Endothelial cell of umbilical vein (primary cell): ENCODE data around the gene CFAP57. TPM values are rescaled to one million over a fixed set of nuclear protein-coding genes. Genes with fewer than 3 reads are reported as not detected.
A peak's percentile ranks its signal among the peaks of the same experiment; 100 is the strongest.

Experiments used
- BruUV-seq: library from RNA; stranded (reverse); fragments of 400-500 nt; replicated peaks from 2 replicates; lab custom pipeline; 2021; lab: Mats Ljungman, UMichigan
- CTCF ChIA-PET: fragments of 300-600, 350-600 bp; sonication (Branson Sonifier 250); formaldehyde crosslinking; loops from one replicate; lab custom pipeline; 2021; ENCODE audit warnings: antibody characterized with exemption, inconsistent platforms; lab: Charles Lee
- POLR2A ChIA-PET: fragments of 300-600, 350-600 bp; sonication (Branson Sonifier 250); formaldehyde crosslinking; loops from one replicate; lab custom pipeline; 2021; ENCODE audit warnings: antibody characterized with exemption, inconsistent platforms; lab: Charles Lee
- DNase-seq: peaks from one replicate; pipeline ENCODE4 v3.0.0-alpha.2; 2011; ENCODE audit warnings: low read depth, low spot score
- FAIRE-seq: peaks from 2 replicates; lab custom pipeline; 2011; peaks lifted over from hg19 to GRCh38; lab: Jason Lieb, UNC
- H2AFZ ChIP-seq: 2 replicates; pipeline ENCODE4 v1.6.0; 2012; ENCODE audit warnings: low read depth, low read length, control low read depth, inconsistent platforms
- H3K27ac ChIP-seq: 2 replicates; pipeline ENCODE4 v1.5.1; 2011; ENCODE audit warnings: low read depth, mild to moderate bottlenecking, control low read depth, low read length, moderate library complexity; ENCODE audit not compliant: insufficient read depth
- H3K27me3 ChIP-seq, 2 experiments: 2 replicates each; pipeline versions ENCODE4 v1.6.0 to v1.6.1; 2011; ENCODE audit warnings: low read length in 2 of 2, mixed read lengths in 1 of 2; ENCODE audit not compliant: control insufficient read depth in 2 of 2, insufficient read depth in 2 of 2
- H3K36me3 ChIP-seq, 2 experiments: 2 replicates in 1 of 2; 3 replicates in 1 of 2; pipeline ENCODE4 v1.5.1; 2011; ENCODE audit warnings: low read length in 2 of 2, mild to moderate bottlenecking in 1 of 2, moderate library complexity in 1 of 2; ENCODE audit not compliant: control insufficient read depth in 2 of 2, insufficient read depth in 2 of 2; ENCODE audit errors: extremely low read depth in 1 of 2
- H3K4me1 ChIP-seq: 3 replicates; pipeline ENCODE4 v1.5.1; 2011; ENCODE audit warnings: mild to moderate bottlenecking, low read length; ENCODE audit not compliant: control insufficient read depth, insufficient read depth; ENCODE audit errors: extremely low read depth
- H3K4me2 ChIP-seq: 2 replicates; pipeline ENCODE4 v1.6.1; 2011; ENCODE audit warnings: low read length, control low read depth, mixed read lengths; ENCODE audit not compliant: insufficient read depth
- H3K4me3 ChIP-seq, 3 experiments: fragments of 200-600 bp in 1 of 3; sonication (generic), shearing (Covaris generic) in 1 of 3; replicated peaks in 1 of 3; 2 replicates each; pipeline ENCODE4 v1.5.1; 2011 to 2016; ENCODE audit warnings: control low read depth in 3 of 3, low read length in 3 of 3, mild to moderate bottlenecking in 2 of 3, inconsistent platforms in 1 of 3, low read depth in 1 of 3, moderate library complexity in 1 of 3; ENCODE audit not compliant: insufficient read depth in 1 of 3
- H3K79me2 ChIP-seq: 2 replicates; pipeline ENCODE4 v1.6.0; 2012; ENCODE audit warnings: low read length, inconsistent platforms; ENCODE audit not compliant: control insufficient read depth, insufficient read depth
- H3K9ac ChIP-seq: replicated peaks from 2 replicates; pipeline ENCODE3; 2011; ENCODE audit warnings: low read length, control low read depth; ENCODE audit not compliant: insufficient read depth; ENCODE audit errors: extremely low read depth
- H3K9me1 ChIP-seq: replicated peaks from 3 replicates; pipeline ENCODE4 v1.6.0; 2011; ENCODE audit warnings: mild to moderate bottlenecking, low read length; ENCODE audit not compliant: control insufficient read depth, insufficient read depth; ENCODE audit errors: extremely low read depth
- H3K9me3 ChIP-seq: replicated peaks from 2 replicates; pipeline ENCODE4 v1.5.1; 2012; ENCODE audit warnings: low read length, inconsistent platforms; ENCODE audit not compliant: control insufficient read depth, insufficient read depth
- H4K20me1 ChIP-seq: replicated peaks from 2 replicates; pipeline ENCODE3; 2011; ENCODE audit warnings: mild to moderate bottlenecking, low read length; ENCODE audit not compliant: control insufficient read depth, insufficient read depth; ENCODE audit errors: extremely low read depth
- EZH2 ChIP-seq: IDR thresholded peaks from 2 replicates; pipeline ENCODE4 v1.6.1; 2012; ENCODE audit warnings: borderline replicate concordance, low read depth, mild to moderate bottlenecking, moderate library complexity, low read length, inconsistent platforms; ENCODE audit not compliant: severe bottlenecking
- FOS ChIP-seq: IDR thresholded peaks from 2 replicates; pipeline ENCODE4 v1.6.1; 2011; ENCODE audit warnings: mild to moderate bottlenecking, low read length, moderate library complexity, borderline replicate concordance; ENCODE audit not compliant: insufficient read depth
- GATA2 ChIP-seq: IDR thresholded peaks from 2 replicates; pipeline ENCODE4 v1.7.0; 2011; ENCODE audit warnings: low read depth, mild to moderate bottlenecking, moderate library complexity, mixed read lengths, low read length; ENCODE audit not compliant: insufficient read length, insufficient read depth
- JUN ChIP-seq: IDR thresholded peaks from 2 replicates; pipeline ENCODE4 v1.6.1; 2011; ENCODE audit warnings: borderline replicate concordance, low read depth; ENCODE audit not compliant: insufficient read length, insufficient read depth
- MYC ChIP-seq: IDR thresholded peaks from one replicate; pipeline ENCODE4 v1.6.1; 2011; ENCODE audit warnings: mild to moderate bottlenecking, low read depth, low read length
- POLR2A ChIP-seq: IDR thresholded peaks from 2 replicates; pipeline ENCODE4 v1.6.1; 2012; ENCODE audit warnings: low read depth, mild to moderate bottlenecking, control low read depth, low read length
- POLR2AphosphoS5 ChIP-seq: IDR thresholded peaks from 2 replicates; pipeline ENCODE4 v1.6.1; 2012; ENCODE audit warnings: low read depth, mild to moderate bottlenecking, control low read depth, low read length, moderate library complexity; ENCODE audit not compliant: insufficient read depth
- dilution Hi-C: fragments of 300-500 bp; cut with MboI; formaldehyde crosslinking; loops from one replicate; pipeline ENCODE4 v1.15.0; 2019; ENCODE audit warnings: low sequenced_read_pairs; ENCODE audit not compliant: extremely low pct_ligation_motif_present
- intact Hi-C: fragments of 100-400 bp; cut with micrococcal nuclease; formaldehyde crosslinking; loops from one replicate; pipeline ENCODE4 v1.10.0; 2022
- polyA plus RNA-seq, 4 experiments: library from polyadenylated mRNA; depleted of rRNA in 3 of 4; stranded (reverse) in 3 of 4; unstranded in 1 of 4; fragments of >200 nt; gene quantifications; 2 replicates each; pipeline versions ENCODE4 v1.2.1 to v1.2.3, GENCODE V29; 2011 to 2012; ENCODE audit warnings: missing spikeins in 1 of 4
- total RNA-seq: library from RNA; stranded (reverse); gene quantifications from 2 replicates; pipeline ENCODE4 v1.2.3, GENCODE V29; 2021
- TF ChIP-seq, protein P1 (sequence below): IDR thresholded peaks from 2 replicates; pipeline ENCODE4 v1.6.1; 2011; ENCODE audit not compliant: insufficient read depth, insufficient read length
- TF ChIP-seq, protein P2 (sequence below), 2 donors: IDR thresholded peaks; 1 replicate in 1 of 2; 2 replicates in 1 of 2; pipeline ENCODE4 v1.5.1; 2011; ENCODE audit warnings: low read length in 2 of 2, mild to moderate bottlenecking in 2 of 2, moderate library complexity in 2 of 2, control low read depth in 1 of 2, inconsistent platforms in 1 of 2, low read depth in 1 of 2; ENCODE audit not compliant: insufficient read depth in 1 of 2; ENCODE audit errors: extremely low read depth in 1 of 2

Gene CFAP57
- total and polyA plus RNA-seq, 2 donors (not counting 3 experiments of a cell fraction or from before 2014, with no cell fraction given): 0.88 to 0.91 TPM

DNA sequence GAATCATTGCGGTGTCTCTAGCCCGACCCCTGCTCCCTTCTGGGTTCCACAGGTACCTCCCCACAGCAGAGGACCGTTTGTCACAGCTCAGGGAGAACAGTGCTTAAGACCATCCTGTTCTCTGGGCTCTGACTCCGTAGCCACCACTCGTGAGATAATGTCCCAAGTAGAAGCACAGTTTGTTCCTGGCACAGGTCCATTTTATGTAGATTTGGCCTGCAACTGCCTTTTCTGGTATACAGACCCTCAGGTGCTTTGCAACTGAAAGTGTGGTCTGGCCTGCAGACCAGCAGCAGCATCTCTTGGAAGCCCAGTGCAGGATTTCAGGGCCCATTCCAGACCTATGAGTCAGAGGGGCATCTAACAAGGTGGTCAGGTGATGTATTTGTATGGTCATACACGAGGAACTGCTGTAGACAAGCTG, 69.3 kb downstream of the CFAP57 start:
- ChIA-PET POLR2A (no interaction called here), CTCF (interaction anchor here (1.7 kb wide), 1 partner anchor 14 kb away, joined by 6 read pairs; no protein-coding TSS in a partner anchor)
- no peaks in the 10 kb centered on the region for H4K20me1 ChIP-seq
- H3K27me3 ChIP-seq: no peaks in the 10 kb centered on the region
- H3K4me2 ChIP-seq: no peak overlapping the region
- H3K36me3 ChIP-seq: no peaks in the 10 kb centered on the region
- no peak overlapping the region for H3K9ac ChIP-seq
- no peak overlapping the region for H3K4me3 ChIP-seq
- DNase-seq (no peak), FAIRE-seq (no peak)
- no peak overlapping the region for H3K27ac ChIP-seq
- intact Hi-C loops: no loop called here
- H3K79me2 ChIP-seq: no peaks in the 10 kb centered on the region
- H3K4me1 ChIP-seq: peaks cover 6% of the 10 kb centered on the region
- dilution Hi-C loops: loop anchor here (25.0 kb wide), 1 partner anchor 171 kb away; no protein-coding TSS in a partner anchor
- no peaks in the 10 kb centered on the region for H3K9me1 ChIP-seq
- TF ChIP-seq, protein P1, sequence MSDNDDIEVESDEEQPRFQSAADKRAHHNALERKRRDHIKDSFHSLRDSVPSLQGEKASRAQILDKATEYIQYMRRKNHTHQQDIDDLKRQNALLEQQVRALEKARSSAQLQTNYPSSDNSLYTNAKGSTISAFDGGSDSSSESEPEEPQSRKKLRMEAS: no peak
- TF ChIP-seq, protein P2, sequence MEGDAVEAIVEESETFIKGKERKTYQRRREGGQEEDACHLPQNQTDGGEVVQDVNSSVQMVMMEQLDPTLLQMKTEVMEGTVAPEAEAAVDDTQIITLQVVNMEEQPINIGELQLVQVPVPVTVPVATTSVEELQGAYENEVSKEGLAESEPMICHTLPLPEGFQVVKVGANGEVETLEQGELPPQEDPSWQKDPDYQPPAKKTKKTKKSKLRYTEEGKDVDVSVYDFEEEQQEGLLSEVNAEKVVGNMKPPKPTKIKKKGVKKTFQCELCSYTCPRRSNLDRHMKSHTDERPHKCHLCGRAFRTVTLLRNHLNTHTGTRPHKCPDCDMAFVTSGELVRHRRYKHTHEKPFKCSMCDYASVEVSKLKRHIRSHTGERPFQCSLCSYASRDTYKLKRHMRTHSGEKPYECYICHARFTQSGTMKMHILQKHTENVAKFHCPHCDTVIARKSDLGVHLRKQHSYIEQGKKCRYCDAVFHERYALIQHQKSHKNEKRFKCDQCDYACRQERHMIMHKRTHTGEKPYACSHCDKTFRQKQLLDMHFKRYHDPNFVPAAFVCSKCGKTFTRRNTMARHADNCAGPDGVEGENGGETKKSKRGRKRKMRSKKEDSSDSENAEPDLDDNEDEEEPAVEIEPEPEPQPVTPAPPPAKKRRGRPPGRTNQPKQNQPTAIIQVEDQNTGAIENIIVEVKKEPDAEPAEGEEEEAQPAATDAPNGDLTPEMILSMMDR (IDR thresholded peaks at IDR 0.05; ENCODE audit: extremely low read depth in 1 of 2, insufficient read depth in 1 of 2, low read depth in 1 of 2, low read length in 2 of 2): no peak
- peak; percentile 28 for TF ChIP-seq FOS
- TF ChIP-seq JUN: no peak
- no peaks in the 10 kb centered on the region for H3K9me3 ChIP-seq
- no TSS peak for BruUV-seq
- no peak overlapping the region for H2AFZ ChIP-seq

DNA sequence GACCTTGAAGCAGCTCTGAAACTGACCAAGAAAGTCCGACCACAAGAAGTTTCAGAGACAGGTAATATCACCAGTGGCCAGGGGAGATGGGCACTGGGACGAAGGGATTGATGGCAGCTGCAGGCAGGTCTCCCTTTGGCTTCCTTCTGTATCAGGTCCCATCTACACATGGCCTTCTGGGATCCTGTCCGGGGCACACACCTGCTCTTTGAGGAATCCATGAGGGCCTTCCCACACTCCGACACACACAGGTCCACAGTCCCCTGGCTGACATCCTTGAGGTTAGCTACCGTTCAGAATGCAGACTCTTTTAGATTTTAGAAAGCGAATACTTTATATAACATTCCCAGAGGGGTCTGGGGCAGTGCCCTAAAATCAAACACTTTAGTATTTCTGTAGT, 71.2 kb downstream of the CFAP57 start:
- no peaks in the 10 kb centered on the region for H4K20me1 ChIP-seq
- FAIRE-seq (no peak), DNase-seq (no peak)
- peaks cover 5% of the 10 kb centered on the region for H3K4me1 ChIP-seq
- H2AFZ ChIP-seq: no peak overlapping the region
- no peaks in the 10 kb centered on the region for H3K9me1 ChIP-seq
- H3K9ac ChIP-seq: no peak overlapping the region
- ChIA-PET CTCF (interaction anchor here (1.0 to 2.2 kb wide), 7 partner anchors 16 to 171 kb away, joined by 3 to 11 read pairs (median 5); no protein-coding TSS in a partner anchor), POLR2A (no interaction called here)
- H3K27ac ChIP-seq: no peak overlapping the region
- dilution Hi-C loops: loop anchor here (25.0 kb wide), 1 partner anchor 169 kb away; no protein-coding TSS in a partner anchor
- no TSS peak for BruUV-seq
- TF ChIP-seq, protein P1: no peak
- TF ChIP-seq, protein P2 (IDR thresholded peaks at IDR 0.05; ENCODE audit: extremely low read depth in 1 of 2, insufficient read depth in 1 of 2, low read depth in 1 of 2, low read length in 2 of 2): no peak
- TF ChIP-seq FOS: no peak
- TF ChIP-seq POLR2A: no peak
- no peak for TF ChIP-seq MYC
- TF ChIP-seq POLR2AphosphoS5: no peak
- no peak for TF ChIP-seq EZH2
- TF ChIP-seq GATA2: no peak
- TF ChIP-seq JUN: no peak
- H3K4me2 ChIP-seq: no peak overlapping the region
- H3K4me3 ChIP-seq: no peak overlapping the region
- H3K36me3 ChIP-seq: no peaks in the 10 kb centered on the region
- no peaks in the 10 kb centered on the region for H3K79me2 ChIP-seq
- intact Hi-C loops: no loop called here
- no peaks in the 10 kb centered on the region for H3K9me3 ChIP-seq
- no peaks in the 10 kb centered on the region for H3K27me3 ChIP-seq
